GM12873 (cell line): ENCODE measurements around the gene MACROH2A2.

ENCODE experiments used
- CTCF ChIP-seq: IDR thresholded peaks from 2 replicates; pipeline ENCODE4 v1.5.1; 2012; ENCODE audit warnings: low read depth, mild to moderate bottlenecking, moderate library complexity, low read length, control low read depth; ENCODE audit not compliant: insufficient read depth; ENCODE audit errors: missing control alignments

The MACROH2A2 gene

GRCh38 chr10:70109064-70109729 lies 56.6 kb downstream of the MACROH2A2 start:
- no peak for TF ChIP-seq CTCF

- no peak for TF ChIP-seq CTCF
These were observed 58.9 kb downstream of the MACROH2A2 start for GRCh38 chr10:70111496-70111895.

- TF ChIP-seq CTCF = no peak
These were observed 59.4 kb downstream of the MACROH2A2 start for GRCh38 chr10:70112071-70112470.

- no peak for TF ChIP-seq CTCF
These were observed 62.3 kb downstream of the MACROH2A2 start for GRCh38 chr10:70114902-70115301.

GRCh38 chr10:70115948-70116682 lies 63.5 kb downstream of the MACROH2A2 start:
- peak; percentile 88 for TF ChIP-seq CTCF

GRCh38 chr10:70117646-70118045 lies 65.0 kb downstream of the MACROH2A2 start:
- no peak for TF ChIP-seq CTCF

GRCh38 chr10:70118196-70118595 lies 65.5 kb downstream of the MACROH2A2 start:
- no peak for TF ChIP-seq CTCF
